B cell (primary cell): ENCODE data around the gene UNC79. TPM values are rescaled to one million over a fixed set of nuclear protein-coding genes. Genes with fewer than 3 reads are reported as not detected.

Experiments
- ATAC-seq: fragments of 200-7000 bp; cut with Tn5 transposase; one replicate; pipeline ENCODE4 v1.10.0; 2021; ENCODE audit warnings: low read depth, mild to moderate bottlenecking, moderate number of reproducible peaks, moderate library complexity
- CTCF ChIA-PET: fragments of 350-600 bp; sonication (Branson Sonifier 250); formaldehyde crosslinking; loops from one replicate; lab custom pipeline; 2021; ENCODE audit warnings: antibody characterized with exemption, inconsistent platforms; lab: Charles Lee
- POLR2A ChIA-PET: fragments of 350-600 bp; sonication (Branson Sonifier 250); formaldehyde crosslinking; loops from one replicate; lab custom pipeline; 2021; ENCODE audit warnings: antibody characterized with exemption; lab: Charles Lee
- DNase-seq: peaks from one replicate; pipeline ENCODE4 v3.0.0; 2013
- H2AFZ ChIP-seq: 2 replicates; pipeline ENCODE4 v1.6.1; 2012; ENCODE audit warnings: mild to moderate bottlenecking, low read depth, low read length; ENCODE audit not compliant: insufficient read depth, poor library complexity, severe bottlenecking
- H3K27ac ChIP-seq, 2 donors: 1 replicate in 1 of 2; 2 replicates in 1 of 2; pipeline ENCODE4 v1.5.1; 2012 to 2013; ENCODE audit warnings: low read length in 2 of 2, mild to moderate bottlenecking in 2 of 2, moderate library complexity in 1 of 2
- H3K27me3 ChIP-seq, 4 experiments: fragments of 200-600 bp in 1 of 4; sonication (generic) in 1 of 4; replicated peaks in 1 of 4; 1 replicate in 2 of 4; 2 replicates in 2 of 4; pipeline versions ENCODE4 v1.6.1 to v1.7.0; 2013 to 2016; ENCODE audit warnings: low read length in 3 of 4, mild to moderate bottlenecking in 2 of 4, mixed read lengths in 1 of 4, moderate library complexity in 1 of 4; ENCODE audit not compliant: insufficient read depth in 4 of 4, control insufficient read depth in 3 of 4; ENCODE audit errors: control extremely low read depth in 1 of 4
- H3K36me3 ChIP-seq, 2 experiments: replicated peaks in 1 of 2; 1 replicate in 1 of 2; 2 replicates in 1 of 2; pipeline versions ENCODE4 v1.6.1 to v1.7.1; 2013; ENCODE audit warnings: low read length in 1 of 2; ENCODE audit not compliant: insufficient read depth in 2 of 2, control insufficient read depth in 1 of 2; ENCODE audit errors: control extremely low read depth in 1 of 2, extremely low read depth in 1 of 2
- H3K4me1 ChIP-seq, 2 donors: fragments of 200-600 bp in 1 of 2; sonication (generic) in 1 of 2; 1 replicate in 1 of 2; 2 replicates in 1 of 2; pipeline versions ENCODE4 v1.5.1 to v1.6.1; 2013 to 2017; ENCODE audit warnings: low read length in 2 of 2; ENCODE audit not compliant: control insufficient read depth in 2 of 2, insufficient read depth in 2 of 2
- H3K4me2 ChIP-seq: replicated peaks from 2 replicates; pipeline ENCODE3; 2012; ENCODE audit warnings: mild to moderate bottlenecking, low read depth, low read length; ENCODE audit not compliant: poor library complexity, severe bottlenecking
- H3K4me3 ChIP-seq, 5 experiments: fragments of 200-600 bp in 1 of 5; sonication (generic) in 1 of 5; 1 replicate in 3 of 5; 2 replicates in 2 of 5; pipeline versions ENCODE4 v1.5.1 to v1.7.0; 2011 to 2016; ENCODE audit warnings: low read length in 4 of 5, mild to moderate bottlenecking in 4 of 5, low read depth in 2 of 5, control low read depth in 1 of 5, moderate library complexity in 1 of 5; ENCODE audit not compliant: insufficient read depth in 1 of 5; ENCODE audit errors: control extremely low read depth in 1 of 5, extremely low read depth in 1 of 5
- H3K79me2 ChIP-seq: fragments of 200-600 bp; sonication (generic); one replicate; pipeline ENCODE4 v1.6.0; 2016; ENCODE audit warnings: low read length; ENCODE audit not compliant: control insufficient read depth, insufficient read depth
- H3K9ac ChIP-seq: fragments of 200-600 bp; sonication (generic); 2 replicates; pipeline ENCODE4 v1.6.1; 2017; ENCODE audit warnings: mild to moderate bottlenecking, low read length, moderate library complexity
- H3K9me3 ChIP-seq, 3 donors: one replicate each; pipeline versions ENCODE4 v1.6.1 to v1.7.1; 2013; ENCODE audit warnings: low read length in 2 of 3; ENCODE audit not compliant: control insufficient read depth in 2 of 3, insufficient read depth in 1 of 3; ENCODE audit errors: control extremely low read depth in 1 of 3
- H4K20me1 ChIP-seq: 2 replicates; pipeline ENCODE4 v1.6.0; 2012; ENCODE audit warnings: mild to moderate bottlenecking, low read length; ENCODE audit not compliant: insufficient read depth, control insufficient read depth, poor library complexity, severe bottlenecking
- H3K27ac Mint-ChIP-seq: one replicate; pipeline ENCODE4 v1.8.0; 2021; ENCODE audit warnings: mixed read lengths
- H3K27me3 Mint-ChIP-seq: one replicate; pipeline ENCODE4 v1.8.0; 2021; ENCODE audit warnings: mixed read lengths
- H3K4me1 Mint-ChIP-seq: one replicate; pipeline ENCODE4 v1.8.0; 2021; ENCODE audit warnings: mixed read lengths
- H3K4me3 Mint-ChIP-seq: one replicate; pipeline ENCODE4 v1.8.0; 2021; ENCODE audit warnings: mixed read lengths
- H3K9me3 Mint-ChIP-seq: one replicate; pipeline ENCODE4 v1.8.0; 2022; ENCODE audit warnings: mixed read lengths; ENCODE audit not compliant: insufficient read depth
- EZH2 ChIP-seq: IDR thresholded peaks from 2 replicates; pipeline ENCODE4 v1.6.1; 2012; ENCODE audit warnings: borderline replicate concordance, low read depth, mild to moderate bottlenecking, moderate library complexity, low read length; ENCODE audit not compliant: insufficient read depth, poor library complexity, severe bottlenecking
- WGBS: methylation state at CpG from one replicate; pipeline ENCODE4 v1.1.5; 2013; ENCODE audit warnings: missing lambda C conversion rate; ENCODE audit not compliant: insufficient coverage; 5-methylcytosine and 5-hydroxymethylcytosine counted together
- intact Hi-C: fragments of 100-400 bp; cut with micrococcal nuclease; formaldehyde crosslinking; loops from one replicate; pipeline ENCODE4 v1.10.0; 2022
- polyA plus RNA-seq: library from polyadenylated mRNA; depleted of rRNA; stranded (reverse); fragments of >200 nt; gene quantifications from 2 replicates; pipeline ENCODE4 v1.2.3, GENCODE V29; 2012
- total RNA-seq, 2 donors: library from RNA; stranded (reverse); fragments of 120-200 nt in 1 of 2; gene quantifications; 1 replicate in 1 of 2; 2 replicates in 1 of 2; pipeline versions ENCODE4 v1.2.3 to v1.2.4, GENCODE V29; 2013 to 2022
- TF ChIP-seq, protein P1 (sequence below): fragments of 200-600 bp; IDR thresholded peaks from one replicate; pipeline ENCODE4 v1.8.0; 2022; ENCODE audit warnings: antibody characterized with exemption, mild to moderate bottlenecking

The UNC79 gene
- total and polyA plus RNA-seq, 2 donors (not counting 1 experiment from before 2014, with no cell fraction given), result 0.04 to 0.15 TPM

DNA sequence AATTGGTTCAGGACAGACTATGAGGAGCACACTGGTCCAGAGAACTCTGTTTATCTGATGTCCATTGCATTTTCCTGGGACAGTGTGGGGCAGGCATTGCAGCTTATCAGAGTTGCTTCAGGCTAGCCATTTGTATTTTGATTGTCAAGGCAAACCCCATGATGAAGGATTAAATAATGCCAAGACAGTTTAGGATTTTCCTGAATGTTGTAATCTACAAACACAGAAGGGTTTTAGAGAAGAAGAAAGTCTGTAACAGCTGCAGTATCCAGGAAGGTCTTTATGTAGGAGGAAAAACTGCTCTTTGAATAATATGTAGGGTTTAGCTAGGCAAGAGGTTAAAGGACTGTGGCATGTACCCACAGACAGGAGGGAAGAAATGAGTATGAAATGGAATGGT is 32.2 kb upstream of the UNC79 start:
- no peaks in the 10 kb centered on the region for H3K36me3 ChIP-seq
- H3K27me3 Mint-ChIP-seq, result peaks cover 8% of the 10 kb centered on the region
- no peaks in the 10 kb centered on the region for H3K4me1 ChIP-seq
- H3K9ac ChIP-seq, result no peak overlapping the region
- H3K4me3 ChIP-seq, result no peak overlapping the region
- no peak overlapping the region for H3K27ac ChIP-seq
- peaks cover 0 to 6% (median 0%) of the 10 kb centered on the region in 4 experiments for H3K27me3 ChIP-seq
- H3K9me3 ChIP-seq, result peaks cover 0 to 15% (median 6%) of the 10 kb centered on the region in 3 donors
- intact Hi-C loops, result no loop called here
- no peak overlapping the region for H3K4me3 Mint-ChIP-seq
- peaks cover 4% of the 10 kb centered on the region for H3K4me1 Mint-ChIP-seq
- H3K9me3 Mint-ChIP-seq, result peaks cover 6% of the 10 kb centered on the region
- ATAC-seq (no peak), DNase-seq (no peak)
- H4K20me1 ChIP-seq, result no peaks in the 10 kb centered on the region
- no peak overlapping the region for H3K27ac Mint-ChIP-seq
- H3K4me2 ChIP-seq, result no peak overlapping the region
- no peaks in the 10 kb centered on the region for H3K79me2 ChIP-seq
- ChIA-PET POLR2A (no interaction called here), CTCF (no interaction called here)
- no peak overlapping the region for H2AFZ ChIP-seq
- no peak for TF ChIP-seq EZH2
- TF ChIP-seq, protein P1, sequence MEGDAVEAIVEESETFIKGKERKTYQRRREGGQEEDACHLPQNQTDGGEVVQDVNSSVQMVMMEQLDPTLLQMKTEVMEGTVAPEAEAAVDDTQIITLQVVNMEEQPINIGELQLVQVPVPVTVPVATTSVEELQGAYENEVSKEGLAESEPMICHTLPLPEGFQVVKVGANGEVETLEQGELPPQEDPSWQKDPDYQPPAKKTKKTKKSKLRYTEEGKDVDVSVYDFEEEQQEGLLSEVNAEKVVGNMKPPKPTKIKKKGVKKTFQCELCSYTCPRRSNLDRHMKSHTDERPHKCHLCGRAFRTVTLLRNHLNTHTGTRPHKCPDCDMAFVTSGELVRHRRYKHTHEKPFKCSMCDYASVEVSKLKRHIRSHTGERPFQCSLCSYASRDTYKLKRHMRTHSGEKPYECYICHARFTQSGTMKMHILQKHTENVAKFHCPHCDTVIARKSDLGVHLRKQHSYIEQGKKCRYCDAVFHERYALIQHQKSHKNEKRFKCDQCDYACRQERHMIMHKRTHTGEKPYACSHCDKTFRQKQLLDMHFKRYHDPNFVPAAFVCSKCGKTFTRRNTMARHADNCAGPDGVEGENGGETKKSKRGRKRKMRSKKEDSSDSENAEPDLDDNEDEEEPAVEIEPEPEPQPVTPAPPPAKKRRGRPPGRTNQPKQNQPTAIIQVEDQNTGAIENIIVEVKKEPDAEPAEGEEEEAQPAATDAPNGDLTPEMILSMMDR, result no peak

DNA sequence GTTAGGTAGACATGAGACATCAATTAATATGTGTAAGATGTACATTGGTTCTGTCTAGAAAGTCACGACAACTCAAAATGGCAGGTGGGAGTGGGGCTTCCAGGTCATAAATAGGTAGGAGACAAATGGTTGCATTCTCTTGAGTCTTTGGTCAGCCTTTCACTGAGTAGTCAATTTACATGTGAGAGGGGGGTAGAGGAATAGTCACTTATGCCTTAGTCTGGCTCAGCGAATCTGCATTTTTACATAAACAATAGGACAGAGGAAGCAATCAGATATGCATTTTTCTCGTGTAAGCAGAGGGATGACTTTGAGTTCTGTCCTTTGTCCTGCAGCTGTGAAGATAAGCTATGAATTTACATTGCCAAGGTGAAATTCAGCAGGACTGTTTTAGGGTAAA is 27.8 kb upstream of the UNC79 start:
- Mint-ChIP-seq H3K27me3 (peaks cover 8% of the 10 kb centered on the region), H3K27ac (no peak overlapping the region), H3K4me1 (no peaks in the 10 kb centered on the region), H3K9me3 (no peaks in the 10 kb centered on the region), H3K4me3 (no peak overlapping the region)
- Histone ChIP-seq H4K20me1 (no peaks in the 10 kb centered on the region), H3K79me2 (no peaks in the 10 kb centered on the region), H3K4me1 (no peaks in the 10 kb centered on the region), H3K27ac (no peak overlapping the region), H3K27me3 (peaks cover 0 to 6% (median 0%) of the 10 kb centered on the region in 4 experiments), H3K9ac (no peak overlapping the region), H3K4me2 (no peak overlapping the region), H3K9me3 (no peaks in the 10 kb centered on the region), H3K36me3 (no peaks in the 10 kb centered on the region), H2AFZ (no peak overlapping the region), H3K4me3 (no peak overlapping the region)
- ChIA-PET CTCF (no interaction called here), POLR2A (no interaction called here)
- WGBS, result 67% methylated on average over 2 of the region's 3 CpGs
- intact Hi-C loops, result no loop called here
- DNase-seq (no peak), ATAC-seq (no peak)
- TF ChIP-seq, protein P1, result no peak
- no peak for TF ChIP-seq EZH2
